Esophagus muscularis mucosa (tissue), 4 donors: ENCODE data around the gene CD300LF. TPM values are rescaled to one million over a fixed set of nuclear protein-coding genes. Genes with fewer than 3 reads are reported as not detected.

Source experiments
- DNase-seq: peaks from one replicate; pipeline ENCODE4 v3.0.0-alpha.2; 2017; ENCODE audit errors: extremely low spot score
- H3K27ac ChIP-seq, 4 donors: fragments of 200-600 bp; sonication (generic); replicated peaks in 1 of 4; 1 replicate in 3 of 4; 2 replicates in 1 of 4; pipeline ENCODE4 v1.5.1; 2016 to 2019; ENCODE audit warnings: mild to moderate bottlenecking in 1 of 4
- H3K27me3 ChIP-seq, 4 donors: fragments of 200-600 bp; sonication (generic); one replicate each; pipeline versions ENCODE4 v1.5.1 to v1.6.0; 2016 to 2019
- H3K36me3 ChIP-seq, 4 donors: fragments of 200-600 bp; sonication (generic); one replicate each; pipeline ENCODE4 v1.5.1; 2016 to 2019
- H3K4me1 ChIP-seq, 4 donors: fragments of 200-600 bp; sonication (generic); one replicate each; pipeline ENCODE4 v1.5.1; 2016 to 2019
- H3K4me3 ChIP-seq, 4 donors: fragments of 200-600 bp; sonication (generic); 1 replicate in 2 of 4; 2 replicates in 2 of 4; pipeline ENCODE4 v1.5.1; 2016 to 2019; ENCODE audit warnings: mild to moderate bottlenecking in 4 of 4, moderate library complexity in 1 of 4
- H3K9me3 ChIP-seq, 4 donors: fragments of 200-600 bp; sonication (generic); 1 replicate in 3 of 4; 2 replicates in 1 of 4; pipeline ENCODE4 v1.5.1; 2016 to 2019
- EP300 ChIP-seq: sonication (generic); formaldehyde crosslinking; IDR thresholded peaks from one replicate; pipeline ENCODE4 v1.6.1; 2017; ENCODE audit warnings: antibody characterized with exemption
- POLR2A ChIP-seq: fragments of 450-650 bp; IDR thresholded peaks from one replicate; pipeline ENCODE4 v1.6.1; 2017; ENCODE audit warnings: antibody characterized with exemption, moderate library complexity, mild to moderate bottlenecking, low read depth
- POLR2AphosphoS5 ChIP-seq, 2 donors: sonication (generic); formaldehyde crosslinking; IDR thresholded peaks; one replicate each; pipeline ENCODE4 v1.6.1; 2017; ENCODE audit warnings: antibody characterized with exemption in 2 of 2
- WGBS: methylation state at CpG from one replicate; pipeline ENCODE4 v1.1.5; 2018; 5-methylcytosine and 5-hydroxymethylcytosine counted together
- intact Hi-C: fragments of 100-400 bp; cut with DNase I; formaldehyde crosslinking; loops from one replicate; pipeline ENCODE4 v1.15.1; 2023
- total RNA-seq, 4 donors: library from RNA; depleted of rRNA; stranded (reverse); fragments of >200 nt; gene quantifications; one replicate each; pipeline versions ENCODE4 v1.1.0 to v1.2.1, GENCODE V29; 2016
- TF ChIP-seq, protein P1 (sequence below), 3 experiments: fragments of 200-600 bp in 2 of 3; fragments of 450-650 bp in 1 of 3; sonication (generic) in 2 of 3; IDR thresholded peaks; one replicate each; pipeline ENCODE4 v1.5.1; 2017 to 2019; ENCODE audit warnings: antibody characterized with exemption in 3 of 3, mild to moderate bottlenecking in 2 of 3, moderate library complexity in 1 of 3

Gene CD300LF
- total RNA-seq, 4 donors from 2014 or later = 0.26 to 0.99 (median 0.42) TPM; not detected in 1

DNA sequence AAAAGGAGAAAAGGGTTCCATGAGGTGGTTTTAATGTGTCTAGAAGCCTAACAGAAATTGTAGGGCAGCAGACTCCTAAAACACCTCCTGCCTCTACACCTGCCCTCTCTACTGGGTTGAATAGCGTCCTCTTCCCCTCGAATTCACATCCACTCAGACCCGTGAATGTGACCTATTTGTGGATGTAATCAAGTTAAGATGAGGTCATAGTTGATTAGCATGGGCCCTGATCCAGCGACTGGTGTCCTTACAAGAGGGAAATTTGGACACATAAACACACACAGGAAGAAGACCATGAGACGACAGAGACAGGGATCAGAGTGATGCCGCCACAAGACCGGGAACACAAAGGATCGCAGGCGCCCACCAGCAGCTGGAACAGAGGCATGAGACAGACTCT lies 13.5 kb downstream of the CD300LF start:
- H3K4me1 ChIP-seq = no peaks in the 10 kb centered on the region
- 64% methylated on average over 9 of the region's 9 CpGs for WGBS
- no peak overlapping the region for H3K4me3 ChIP-seq
- DNase-seq = no peak
- H3K27ac ChIP-seq = no peak overlapping the region
- no peak for TF ChIP-seq EP300
- TF ChIP-seq POLR2A = no peak
- TF ChIP-seq, protein P1, sequence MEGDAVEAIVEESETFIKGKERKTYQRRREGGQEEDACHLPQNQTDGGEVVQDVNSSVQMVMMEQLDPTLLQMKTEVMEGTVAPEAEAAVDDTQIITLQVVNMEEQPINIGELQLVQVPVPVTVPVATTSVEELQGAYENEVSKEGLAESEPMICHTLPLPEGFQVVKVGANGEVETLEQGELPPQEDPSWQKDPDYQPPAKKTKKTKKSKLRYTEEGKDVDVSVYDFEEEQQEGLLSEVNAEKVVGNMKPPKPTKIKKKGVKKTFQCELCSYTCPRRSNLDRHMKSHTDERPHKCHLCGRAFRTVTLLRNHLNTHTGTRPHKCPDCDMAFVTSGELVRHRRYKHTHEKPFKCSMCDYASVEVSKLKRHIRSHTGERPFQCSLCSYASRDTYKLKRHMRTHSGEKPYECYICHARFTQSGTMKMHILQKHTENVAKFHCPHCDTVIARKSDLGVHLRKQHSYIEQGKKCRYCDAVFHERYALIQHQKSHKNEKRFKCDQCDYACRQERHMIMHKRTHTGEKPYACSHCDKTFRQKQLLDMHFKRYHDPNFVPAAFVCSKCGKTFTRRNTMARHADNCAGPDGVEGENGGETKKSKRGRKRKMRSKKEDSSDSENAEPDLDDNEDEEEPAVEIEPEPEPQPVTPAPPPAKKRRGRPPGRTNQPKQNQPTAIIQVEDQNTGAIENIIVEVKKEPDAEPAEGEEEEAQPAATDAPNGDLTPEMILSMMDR (IDR thresholded peaks at IDR 0.05) = no peak
- TF ChIP-seq POLR2AphosphoS5 (IDR thresholded peaks at IDR 0.05) = no peak
- H3K27me3 ChIP-seq = peaks cover 0 to 41% (median 0%) of the 10 kb centered on the region in 4 donors
- peaks cover 0 to 1% (median under 1%) of the 10 kb centered on the region in 4 donors for H3K9me3 ChIP-seq
- H3K36me3 ChIP-seq = no peaks in the 10 kb centered on the region
- intact Hi-C loops = no loop called here

DNA sequence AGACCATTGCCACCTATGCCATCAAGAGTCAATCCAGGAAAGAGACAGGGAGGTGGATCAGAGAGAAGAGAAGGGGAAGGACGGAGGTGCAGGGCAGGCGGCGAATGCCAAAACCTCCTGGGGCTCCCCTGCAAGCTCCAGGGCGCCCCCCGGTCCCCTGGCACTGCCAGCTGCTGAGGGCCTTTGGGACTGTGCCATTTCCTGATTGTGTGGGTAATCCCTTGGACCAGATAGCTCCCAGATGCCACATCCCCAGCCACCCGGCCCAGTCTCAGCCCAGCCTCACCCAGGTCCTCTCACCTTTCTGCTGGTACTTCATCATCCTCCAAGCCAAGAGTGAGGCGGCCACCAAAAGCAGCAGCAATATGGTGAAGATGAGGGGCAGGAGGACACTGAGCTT lies 14.7 kb downstream of the CD300LF start:
- no peak for TF ChIP-seq POLR2AphosphoS5 (IDR thresholded peaks at IDR 0.05)
- TF ChIP-seq, protein P1 (IDR thresholded peaks at IDR 0.05) = no peak
- no peak for TF ChIP-seq EP300
- TF ChIP-seq POLR2A = no peak
- no peak for DNase-seq
- WGBS = 87% methylated on average over 6 of the region's 7 CpGs
- peaks cover 0 to 36% (median 0%) of the 10 kb centered on the region in 4 donors for H3K27me3 ChIP-seq
- no peaks in the 10 kb centered on the region for H3K36me3 ChIP-seq
- H3K4me1 ChIP-seq = no peaks in the 10 kb centered on the region
- H3K27ac ChIP-seq = no peak overlapping the region
- peaks cover 0 to 3% (median 1%) of the 10 kb centered on the region in 4 donors for H3K9me3 ChIP-seq
- H3K4me3 ChIP-seq = no peak overlapping the region
- intact Hi-C loops = no loop called here

DNA sequence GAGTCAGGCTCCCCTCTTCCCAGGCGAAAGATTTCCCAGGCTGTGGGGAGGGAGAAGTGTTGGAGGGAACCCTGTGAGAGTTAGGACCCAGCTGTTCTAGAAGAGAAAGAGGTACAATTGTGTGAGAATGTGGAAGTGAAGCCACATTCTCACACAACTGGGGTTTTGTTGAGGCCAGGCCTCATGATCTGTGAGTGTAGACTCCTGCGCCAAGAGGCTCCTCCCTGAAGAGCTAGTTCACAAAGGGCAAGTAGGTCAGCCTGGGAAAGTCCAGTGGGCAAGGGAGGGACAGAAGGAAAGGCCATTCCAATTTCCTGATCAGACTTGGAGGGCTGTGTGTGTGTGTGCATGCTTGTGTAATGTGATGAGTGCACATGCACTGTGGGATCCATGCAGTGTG lies 15.2 kb downstream of the CD300LF start:
- peaks cover 0 to 32% (median 0%) of the 10 kb centered on the region in 4 donors for H3K27me3 ChIP-seq
- H3K27ac ChIP-seq = no peak overlapping the region
- 60% methylated on average over 2 of the region's 2 CpGs for WGBS
- no peak for TF ChIP-seq POLR2A
- TF ChIP-seq, protein P1 (IDR thresholded peaks at IDR 0.05) = no peak
- intact Hi-C loops = no loop called here
- no peak for DNase-seq
- no peak overlapping the region for H3K4me3 ChIP-seq
- peaks cover 0 to 3% (median 1%) of the 10 kb centered on the region in 4 donors for H3K9me3 ChIP-seq
- no peaks in the 10 kb centered on the region for H3K4me1 ChIP-seq
- no peaks in the 10 kb centered on the region for H3K36me3 ChIP-seq

DNA sequence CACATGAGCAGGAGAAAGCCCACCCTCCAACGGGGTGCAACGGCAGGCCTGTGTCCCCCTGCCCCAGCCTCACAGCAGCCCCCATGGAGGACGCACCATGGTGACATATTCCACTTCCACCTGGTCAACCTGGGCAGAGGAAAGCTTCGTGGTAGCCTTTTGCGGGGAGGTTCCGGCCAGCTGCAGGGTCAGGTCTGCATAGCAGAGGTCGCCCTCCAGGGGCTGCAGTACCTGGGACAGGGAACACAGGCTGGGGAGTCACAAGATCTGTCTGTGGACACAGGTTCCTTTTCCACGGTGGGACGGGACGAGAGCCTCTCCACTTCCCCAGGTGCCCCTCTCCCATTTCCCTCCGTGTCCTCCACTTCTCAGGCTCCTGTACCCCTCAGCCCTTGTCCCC lies 17.1 kb downstream of the CD300LF start:
- no peaks in the 10 kb centered on the region for H3K36me3 ChIP-seq
- H3K4me3 ChIP-seq = no peak overlapping the region
- peaks cover 0 to 3% (median 1%) of the 10 kb centered on the region in 4 donors for H3K9me3 ChIP-seq
- no peak for DNase-seq
- no peak overlapping the region for H3K27ac ChIP-seq
- intact Hi-C loops = no loop called here
- H3K4me1 ChIP-seq = no peaks in the 10 kb centered on the region
- WGBS = 85% methylated on average over 9 of the region's 11 CpGs
- peaks cover 0 to 32% (median 0%) of the 10 kb centered on the region in 4 donors for H3K27me3 ChIP-seq
- TF ChIP-seq EP300 (no peak), POLR2AphosphoS5 (IDR thresholded peaks at IDR 0.05) (no peak), POLR2A (no peak)
- TF ChIP-seq, protein P1 (IDR thresholded peaks at IDR 0.05) = no peak

DNA sequence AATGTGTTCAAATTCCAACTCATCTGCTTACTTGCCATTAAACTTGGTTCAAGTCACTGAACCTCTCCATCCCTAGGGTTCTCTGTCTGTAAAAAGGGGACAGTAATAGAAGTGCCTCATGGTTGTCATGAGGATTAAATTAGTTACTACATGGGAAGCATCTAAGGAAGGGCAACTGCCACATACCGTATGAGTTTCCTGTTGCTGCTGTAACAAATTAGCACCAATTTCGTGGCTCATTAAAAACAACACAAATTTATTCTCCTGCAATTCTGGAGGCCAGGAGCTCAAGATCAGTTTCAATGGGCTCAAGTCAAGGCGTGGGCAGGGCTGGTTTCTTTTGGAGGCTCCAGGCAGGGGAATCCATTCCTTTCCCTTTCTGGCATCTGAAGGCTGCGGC lies 18.6 kb downstream of the CD300LF start:
- H3K27ac ChIP-seq = no peak overlapping the region
- peaks cover 0 to 25% (median 0%) of the 10 kb centered on the region in 4 donors for H3K27me3 ChIP-seq
- H3K4me3 ChIP-seq = no peak overlapping the region
- no peaks in the 10 kb centered on the region for H3K36me3 ChIP-seq
- peaks cover 0 to 3% (median 1%) of the 10 kb centered on the region in 4 donors for H3K9me3 ChIP-seq
- TF ChIP-seq EP300 = no peak
- TF ChIP-seq, protein P1 (IDR thresholded peaks at IDR 0.05) = no peak
- TF ChIP-seq POLR2A = no peak
- no peak for TF ChIP-seq POLR2AphosphoS5 (IDR thresholded peaks at IDR 0.05)
- no peaks in the 10 kb centered on the region for H3K4me1 ChIP-seq
- 94% methylated on average over 4 of the region's 4 CpGs for WGBS
- intact Hi-C loops = no loop called here
- no peak for DNase-seq
